Type B pancreatic cell (in vitro differentiated cells): ENCODE measurements around the gene LHX6. TPM values are rescaled to one million over a fixed set of nuclear protein-coding genes. Genes with fewer than 3 reads are reported as not detected.

Source experiments
- DNase-seq: peaks from one replicate; pipeline ENCODE4 v3.0.0; 2021; ENCODE audit warnings: mixed read lengths; ENCODE audit not compliant: unreplicated experiment; ENCODE audit errors: extremely low spot score
- H3K27ac Mint-ChIP-seq: 2 replicates; pipeline ENCODE4 v1.8.0; 2021; ENCODE audit warnings: mild to moderate bottlenecking, mixed read lengths
- H3K27me3 Mint-ChIP-seq: 2 replicates; pipeline ENCODE4 v1.8.0; 2021; ENCODE audit warnings: mixed read lengths
- H3K36me3 Mint-ChIP-seq: 2 replicates; pipeline ENCODE4 v1.8.0; 2021; ENCODE audit warnings: mixed read lengths
- H3K4me1 Mint-ChIP-seq: one replicate; pipeline ENCODE4 v1.8.0; 2021; ENCODE audit warnings: mixed read lengths; ENCODE audit not compliant: unreplicated experiment
- H3K4me3 Mint-ChIP-seq: 2 replicates; pipeline ENCODE4 v1.8.0; 2021; ENCODE audit warnings: mild to moderate bottlenecking, mixed read lengths
- H3K9me3 Mint-ChIP-seq: 2 replicates; pipeline ENCODE4 v1.8.0; 2021; ENCODE audit warnings: mixed read lengths
- total RNA-seq: library from RNA; stranded (reverse); gene quantifications from 2 replicates; pipeline ENCODE4 v1.2.1, GENCODE V29; 2021; ENCODE audit warnings: low replicate concordance
- TF ChIP-seq, protein P1 (sequence below): fragments of 200-600 bp; sonication (generic); conservative IDR thresholded peaks from 2 replicates; pipeline ENCODE4 v1.5.0; 2021; ENCODE audit warnings: antibody characterized with exemption, mild to moderate bottlenecking

Gene LHX6
- total RNA-seq, 1 donor from 2014 or later = 10.0 TPM

DNA sequence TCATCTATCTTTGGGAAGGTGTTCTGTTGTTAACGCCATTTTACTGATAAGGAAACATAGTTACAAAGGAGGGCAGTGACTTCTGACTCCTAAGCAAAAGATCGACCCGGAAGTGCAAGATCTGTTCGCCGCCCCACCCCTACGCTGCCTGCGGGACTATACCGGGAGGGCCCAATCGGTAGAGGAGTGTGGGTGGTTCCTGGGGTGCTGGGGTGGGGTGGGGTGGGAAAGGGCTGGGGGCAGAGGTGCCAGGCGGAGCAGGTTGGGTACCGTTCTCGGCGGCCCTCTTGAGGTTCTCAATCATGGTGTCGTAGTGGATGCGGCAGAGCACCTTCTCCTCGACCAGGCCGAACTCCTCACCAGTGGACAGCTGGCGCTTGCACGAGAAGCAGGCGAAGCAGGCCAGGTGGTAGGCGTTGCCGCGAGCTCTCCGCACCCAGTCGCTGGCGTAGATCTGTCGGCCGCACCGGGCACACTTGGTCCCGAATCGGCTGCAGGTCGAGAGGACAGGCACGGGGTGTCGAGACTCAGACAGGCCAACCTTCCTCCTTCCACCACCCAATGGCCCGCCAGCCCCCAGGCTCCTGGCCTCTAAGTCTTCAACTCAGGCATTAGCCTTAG is 11.8 kb downstream of the LHX6 start:
- Mint-ChIP-seq H3K4me3 (no peak overlapping the region), H3K36me3 (peaks cover 3% of the 10 kb centered on the region), H3K27me3 (peaks cover 91% of the 10 kb centered on the region), H3K9me3 (no peaks in the 10 kb centered on the region), H3K27ac (no peak overlapping the region), H3K4me1 (peaks cover 29% of the 10 kb centered on the region)
- no peak for DNase-seq
- TF ChIP-seq, protein P1, sequence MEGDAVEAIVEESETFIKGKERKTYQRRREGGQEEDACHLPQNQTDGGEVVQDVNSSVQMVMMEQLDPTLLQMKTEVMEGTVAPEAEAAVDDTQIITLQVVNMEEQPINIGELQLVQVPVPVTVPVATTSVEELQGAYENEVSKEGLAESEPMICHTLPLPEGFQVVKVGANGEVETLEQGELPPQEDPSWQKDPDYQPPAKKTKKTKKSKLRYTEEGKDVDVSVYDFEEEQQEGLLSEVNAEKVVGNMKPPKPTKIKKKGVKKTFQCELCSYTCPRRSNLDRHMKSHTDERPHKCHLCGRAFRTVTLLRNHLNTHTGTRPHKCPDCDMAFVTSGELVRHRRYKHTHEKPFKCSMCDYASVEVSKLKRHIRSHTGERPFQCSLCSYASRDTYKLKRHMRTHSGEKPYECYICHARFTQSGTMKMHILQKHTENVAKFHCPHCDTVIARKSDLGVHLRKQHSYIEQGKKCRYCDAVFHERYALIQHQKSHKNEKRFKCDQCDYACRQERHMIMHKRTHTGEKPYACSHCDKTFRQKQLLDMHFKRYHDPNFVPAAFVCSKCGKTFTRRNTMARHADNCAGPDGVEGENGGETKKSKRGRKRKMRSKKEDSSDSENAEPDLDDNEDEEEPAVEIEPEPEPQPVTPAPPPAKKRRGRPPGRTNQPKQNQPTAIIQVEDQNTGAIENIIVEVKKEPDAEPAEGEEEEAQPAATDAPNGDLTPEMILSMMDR = no peak

DNA sequence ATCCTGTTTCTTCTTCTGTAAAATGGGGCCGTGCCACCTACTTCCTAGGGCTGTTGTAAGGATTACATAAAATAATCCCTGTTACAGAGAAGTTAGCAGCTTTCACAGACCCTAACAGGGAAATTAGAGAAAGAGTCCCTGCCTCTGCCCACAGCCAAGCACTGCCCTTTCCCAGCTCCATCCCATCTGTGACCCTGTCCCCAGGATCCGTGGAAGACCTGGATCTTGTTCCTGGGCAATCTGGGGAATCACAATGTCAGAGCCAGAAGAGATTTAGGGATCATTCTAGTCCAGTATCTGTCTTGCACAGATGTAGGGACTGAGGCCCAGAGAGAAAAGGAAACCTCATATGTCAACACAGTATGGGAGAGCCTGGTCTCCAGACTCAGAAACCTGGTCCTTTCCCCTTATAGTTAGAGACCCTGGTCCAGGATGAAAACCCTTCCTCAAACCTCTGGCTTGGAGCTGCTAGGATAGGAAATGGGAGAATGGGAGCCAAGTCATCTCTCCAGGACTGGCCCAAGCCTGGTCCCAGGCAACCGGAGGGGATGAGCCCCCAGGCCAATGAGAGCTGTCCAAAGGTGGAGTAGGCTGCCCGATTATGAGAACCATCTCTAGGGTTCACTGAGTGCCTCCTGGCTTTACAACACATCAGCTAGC is 12.5 kb downstream of the LHX6 start:
- peaks cover 91% of the 10 kb centered on the region for H3K27me3 Mint-ChIP-seq
- peaks cover 27% of the 10 kb centered on the region for H3K4me1 Mint-ChIP-seq
- H3K27ac Mint-ChIP-seq = no peak overlapping the region
- peak overlapping the region; percentile 29 for H3K4me3 Mint-ChIP-seq
- H3K9me3 Mint-ChIP-seq = no peaks in the 10 kb centered on the region
- TF ChIP-seq, protein P1 = no peak
- DNase-seq = no peak
- H3K36me3 Mint-ChIP-seq = peaks cover 3% of the 10 kb centered on the region

DNA sequence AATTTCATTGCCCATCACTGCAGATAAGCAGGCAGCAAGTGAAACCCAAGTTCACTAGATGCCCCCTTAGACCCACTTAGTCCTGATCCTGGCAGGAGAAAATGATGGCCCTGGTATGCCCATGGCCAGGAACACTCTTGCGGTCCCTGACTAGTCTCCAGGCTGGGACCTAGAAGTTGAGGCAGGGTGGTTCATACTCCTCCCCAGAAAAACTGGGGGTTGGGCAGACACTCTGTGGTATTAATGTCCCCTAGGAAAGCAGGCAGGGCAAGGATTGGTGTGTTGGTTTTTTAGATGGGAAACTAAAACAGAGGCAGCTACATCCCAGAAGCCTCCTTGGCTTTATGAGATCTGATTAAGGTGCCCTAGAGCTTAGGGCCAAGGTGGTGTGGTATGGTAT is 13.1 kb downstream of the LHX6 start:
- peak overlapping the region; percentile 29 for H3K4me3 Mint-ChIP-seq
- H3K4me1 Mint-ChIP-seq = peaks cover 27% of the 10 kb centered on the region
- no peak for DNase-seq
- no peak overlapping the region for H3K27ac Mint-ChIP-seq
- peaks cover 92% of the 10 kb centered on the region for H3K27me3 Mint-ChIP-seq
- H3K36me3 Mint-ChIP-seq = peaks cover 3% of the 10 kb centered on the region
- no peaks in the 10 kb centered on the region for H3K9me3 Mint-ChIP-seq
- TF ChIP-seq, protein P1 = no peak

DNA sequence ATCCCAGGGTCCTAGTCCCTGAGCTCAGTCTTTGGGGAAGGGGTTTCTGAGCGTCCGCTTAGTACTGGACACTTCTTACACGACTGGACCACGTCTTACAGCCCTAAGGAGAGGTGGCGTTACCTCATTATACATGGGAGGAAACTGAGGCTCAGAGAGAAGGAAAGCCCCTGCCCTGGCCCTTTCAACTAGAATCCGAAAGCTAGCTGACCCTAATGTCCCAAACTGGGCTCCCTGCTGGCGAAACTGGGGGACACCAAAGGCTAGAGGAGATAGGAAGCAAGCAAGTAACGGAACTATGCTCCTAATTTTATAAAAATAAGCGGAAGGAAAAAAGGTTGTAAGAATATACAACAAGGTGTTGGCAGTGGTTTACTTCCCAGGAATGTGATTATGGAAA is 14.2 kb downstream of the LHX6 start:
- DNase-seq = no peak
- H3K4me3 Mint-ChIP-seq = peak overlapping the region; percentile 80
- TF ChIP-seq, protein P1 = no peak
- H3K36me3 Mint-ChIP-seq = peaks cover 3% of the 10 kb centered on the region
- peaks cover 88% of the 10 kb centered on the region for H3K27me3 Mint-ChIP-seq
- peaks cover 19% of the 10 kb centered on the region for H3K4me1 Mint-ChIP-seq
- no peak overlapping the region for H3K27ac Mint-ChIP-seq
- no peaks in the 10 kb centered on the region for H3K9me3 Mint-ChIP-seq

DNA sequence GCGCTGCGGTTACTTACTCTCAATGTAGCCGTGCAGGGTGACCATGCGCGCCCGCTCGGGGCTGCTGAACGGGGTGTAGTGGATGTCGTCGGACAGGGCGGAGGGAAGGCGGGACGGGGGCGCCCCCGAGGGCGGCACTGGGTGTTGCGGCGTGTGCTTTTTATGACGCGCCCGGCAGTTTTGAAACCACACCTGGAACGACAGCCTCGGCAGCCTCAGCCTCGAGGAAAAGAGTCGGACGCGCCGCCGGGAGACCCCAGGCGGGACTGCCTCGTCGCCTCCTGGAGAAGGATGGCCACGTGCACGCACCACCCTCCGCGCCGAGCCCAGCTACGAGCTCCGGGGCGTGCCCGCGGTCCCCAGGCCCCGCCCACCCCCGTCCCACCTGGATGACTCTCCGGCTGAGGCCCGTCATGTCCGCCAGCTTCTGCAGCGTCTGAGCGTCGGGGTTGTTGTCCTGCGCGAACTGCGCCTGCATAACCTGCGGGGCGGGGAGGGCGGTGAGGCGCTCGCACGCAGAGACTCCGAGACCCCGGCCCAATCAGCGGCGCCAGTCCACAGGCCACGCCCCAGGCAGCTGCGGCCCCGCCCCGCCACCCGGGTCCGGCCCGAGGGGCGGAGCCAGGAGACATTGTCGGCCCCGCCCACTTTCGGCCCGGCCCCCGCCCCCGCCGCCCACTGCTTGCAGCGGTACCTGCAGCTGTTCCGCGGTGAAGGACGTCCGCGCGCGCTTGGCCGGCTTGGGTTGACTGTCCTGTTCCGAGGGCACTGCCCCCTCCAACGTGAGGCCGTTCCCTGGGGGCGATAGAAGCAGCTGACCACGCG is 15.0 kb downstream of the LHX6 start:
- Mint-ChIP-seq H3K4me3 (peak overlapping the region; percentile 80), H3K4me1 (peaks cover 12% of the 10 kb centered on the region), H3K27ac (no peak overlapping the region)

More for the DNA sequence above, 15.0 kb downstream of the LHX6 start:
- Mint-ChIP-seq H3K27me3 (peaks cover 86% of the 10 kb centered on the region), H3K36me3 (peaks cover 3% of the 10 kb centered on the region), H3K9me3 (no peaks in the 10 kb centered on the region)
- DNase-seq = peak; percentile 88
- TF ChIP-seq, protein P1 = peak; percentile 38
